GM19395 (cell line): ENCODE data around the gene VSTM5.
"Not testable (repeated sequence)": the region's sequence is repeated elsewhere in the genome, so short reads cannot be mapped to it uniquely, and the experiment has no call there.

Experiments used
- ATAC-seq: cut with Tn5 transposase; IDR thresholded peaks from one replicate; pipeline ENCODE4 v1.9.1; 2021; ENCODE audit warnings: mild to moderate bottlenecking, moderate library complexity; ENCODE audit not compliant: unreplicated experiment

The VSTM5 gene, protein sequence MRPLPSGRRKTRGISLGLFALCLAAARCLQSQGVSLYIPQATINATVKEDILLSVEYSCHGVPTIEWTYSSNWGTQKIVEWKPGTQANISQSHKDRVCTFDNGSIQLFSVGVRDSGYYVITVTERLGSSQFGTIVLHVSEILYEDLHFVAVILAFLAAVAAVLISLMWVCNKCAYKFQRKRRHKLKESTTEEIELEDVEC

DNA sequence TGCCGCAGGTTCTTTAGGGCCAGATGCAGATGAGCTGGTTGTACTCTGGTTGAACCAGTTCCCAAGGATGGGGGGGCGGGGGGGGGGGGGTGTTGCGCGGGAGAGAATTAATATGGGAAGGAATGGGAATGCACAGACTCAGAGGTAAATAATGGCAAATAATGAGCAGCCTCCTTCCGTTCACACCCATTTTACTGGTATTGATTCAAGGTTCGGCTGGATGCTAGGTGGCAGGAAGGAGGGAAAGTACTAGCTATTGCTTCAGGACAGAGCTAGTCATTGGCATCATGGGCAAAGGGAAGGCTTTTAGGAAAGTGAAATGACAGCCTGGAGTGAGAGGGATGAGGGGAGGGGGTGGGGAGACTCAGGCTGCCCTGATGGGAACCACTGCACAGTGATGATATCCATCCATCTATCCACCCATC is at the start of gene VSTM5:
TSS of gene VSTM5 (minus strand) at position 25 of the 425 bp plus-strand sequence. CDS start 116 bp downstream, outside the sequence.
- ATAC-seq: no peak

DNA sequence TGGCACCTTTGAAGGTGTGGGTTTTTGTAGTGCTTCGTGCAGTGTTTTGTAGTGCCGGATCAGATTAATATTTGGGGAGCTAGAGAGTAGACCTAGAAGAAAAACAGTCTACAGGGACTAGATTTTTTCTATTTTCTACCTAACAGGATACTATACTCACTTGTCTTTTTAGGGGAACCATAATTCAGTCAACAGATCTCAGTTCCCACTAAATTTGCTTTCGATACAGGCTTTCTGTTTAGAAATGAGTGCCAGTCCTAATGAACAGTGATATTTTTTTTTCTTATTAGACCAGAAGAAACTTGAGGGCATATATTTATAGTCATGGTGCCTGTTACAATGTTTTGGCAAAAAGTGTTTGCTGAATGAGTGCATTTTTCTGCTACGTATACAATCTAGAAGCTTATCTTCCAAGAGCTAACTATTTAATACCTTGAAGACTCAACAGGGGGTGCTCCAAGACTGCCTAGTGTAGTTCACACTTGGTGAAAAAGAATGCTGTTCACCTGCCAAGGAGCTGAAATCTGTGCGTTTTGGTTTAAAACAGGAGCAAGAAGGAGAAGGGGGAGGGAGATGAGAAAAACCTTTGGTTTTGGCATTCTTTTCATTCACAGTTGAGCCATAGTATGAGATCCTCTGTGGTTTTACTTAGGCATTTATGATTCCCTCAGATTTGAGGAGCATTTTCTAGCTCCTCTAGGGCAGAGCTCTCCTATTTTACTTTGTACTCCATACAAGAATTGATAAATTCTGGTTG is 44.9 kb upstream of the VSTM5 start:
- ATAC-seq: peak; percentile 65

DNA sequence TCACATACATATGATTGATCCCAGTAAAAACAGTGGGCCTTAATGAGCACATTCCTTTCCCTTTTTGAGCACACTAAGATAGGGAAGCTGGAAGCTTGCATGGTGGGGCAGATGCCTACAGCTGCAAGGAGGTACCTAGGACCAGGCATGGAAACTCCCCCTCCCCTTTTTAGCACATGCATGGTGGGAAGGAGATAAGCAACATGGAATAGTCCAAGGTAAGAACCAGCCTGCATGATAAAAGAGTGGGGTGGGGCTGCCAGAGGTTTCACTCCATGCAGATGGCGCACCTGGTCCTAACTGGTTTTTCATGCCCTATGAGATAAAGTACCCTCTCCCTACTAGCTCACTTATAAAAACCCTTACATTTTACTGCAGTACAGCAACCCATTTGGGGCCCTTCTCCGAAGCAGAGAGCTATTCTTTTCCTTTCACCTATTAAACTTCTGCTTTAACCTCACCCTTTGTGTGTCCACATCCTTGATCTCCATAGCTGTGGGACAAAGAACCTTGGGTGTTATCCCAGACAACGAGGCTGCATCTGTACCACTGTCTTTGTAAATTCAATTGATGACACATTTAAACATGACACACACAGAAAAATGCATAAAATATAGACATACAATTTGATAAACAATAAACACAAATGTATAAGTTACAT is 40.1 kb upstream of the VSTM5 start:
- ATAC-seq: no peak

DNA sequence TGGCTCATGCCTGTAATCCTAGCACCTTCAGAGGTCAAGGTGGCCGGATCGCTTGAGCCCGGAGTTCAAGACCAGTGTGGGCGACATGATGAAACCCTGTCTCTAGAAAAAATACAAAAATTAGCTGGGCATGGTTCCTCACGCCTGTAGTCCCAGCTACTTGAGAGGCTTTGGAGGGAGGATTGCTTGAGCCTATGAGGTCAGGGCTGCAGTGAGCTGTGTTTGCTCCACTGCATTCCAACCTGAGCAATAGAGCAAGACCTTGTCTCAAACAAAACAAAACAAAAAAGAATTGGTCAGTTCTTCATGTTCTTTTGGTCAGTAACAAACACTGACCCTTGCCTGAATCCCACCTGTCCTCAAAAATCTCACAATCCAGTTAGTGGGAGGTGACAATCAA is 36.7 kb upstream of the VSTM5 start:
- ATAC-seq: no peak

DNA sequence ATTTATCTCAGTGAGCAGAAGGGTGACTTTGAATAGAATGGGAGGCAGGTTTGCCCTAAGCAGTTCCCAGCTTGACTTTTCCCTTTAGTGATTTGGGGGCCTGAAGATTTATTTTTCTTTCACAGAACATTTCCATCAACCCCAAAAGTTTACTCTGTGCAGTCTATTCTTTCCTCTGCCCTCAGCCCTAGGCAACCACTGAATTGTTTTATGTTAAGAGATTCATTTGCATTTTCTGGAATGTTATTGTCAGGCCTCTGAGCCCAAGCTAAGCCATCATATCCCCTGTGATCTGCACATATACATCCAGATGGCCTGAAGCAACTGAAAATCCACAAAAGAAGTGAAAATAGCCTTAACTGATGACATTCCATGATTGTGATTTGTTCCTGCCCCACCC is 28.7 kb upstream of the VSTM5 start:
- ATAC-seq: not testable (repeated sequence)

DNA sequence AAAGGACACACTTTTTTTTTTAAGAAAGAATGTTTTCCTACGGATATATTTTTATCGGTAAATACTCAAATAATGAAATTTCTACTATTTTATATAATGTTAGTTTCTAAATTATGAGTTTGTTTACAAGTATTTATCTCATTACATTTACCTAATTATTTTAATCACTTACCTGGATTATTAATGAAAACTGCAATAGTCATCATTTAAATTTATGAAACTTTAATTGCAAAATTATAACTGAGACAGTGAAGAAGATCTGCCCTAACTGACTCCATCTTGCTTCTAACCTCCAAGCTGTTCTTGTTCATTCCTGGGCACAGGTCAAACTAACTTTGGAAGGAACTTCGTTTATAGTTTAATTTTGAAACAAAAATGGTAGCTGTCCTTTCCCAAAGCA is 25.2 kb upstream of the VSTM5 start:
- ATAC-seq: no peak

DNA sequence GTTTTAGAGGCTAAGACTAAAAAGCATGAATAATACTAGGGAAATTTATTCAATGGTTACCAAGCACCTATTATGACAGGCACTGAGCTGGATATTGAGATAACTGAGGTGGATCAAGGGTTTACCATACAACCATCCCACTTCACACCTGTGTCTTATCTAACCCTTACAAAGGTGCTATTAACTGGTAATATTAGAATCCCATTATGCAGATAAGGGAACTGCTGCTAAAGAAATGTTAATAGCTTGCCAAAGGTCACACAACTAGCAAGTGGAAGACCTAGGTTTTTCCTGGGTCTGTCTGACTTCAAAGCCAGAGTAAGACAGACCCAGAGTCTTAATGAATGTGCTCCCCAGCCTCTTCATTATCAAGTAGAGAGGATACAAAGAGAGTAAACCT is 21.1 kb upstream of the VSTM5 start:
- ATAC-seq: no peak

DNA sequence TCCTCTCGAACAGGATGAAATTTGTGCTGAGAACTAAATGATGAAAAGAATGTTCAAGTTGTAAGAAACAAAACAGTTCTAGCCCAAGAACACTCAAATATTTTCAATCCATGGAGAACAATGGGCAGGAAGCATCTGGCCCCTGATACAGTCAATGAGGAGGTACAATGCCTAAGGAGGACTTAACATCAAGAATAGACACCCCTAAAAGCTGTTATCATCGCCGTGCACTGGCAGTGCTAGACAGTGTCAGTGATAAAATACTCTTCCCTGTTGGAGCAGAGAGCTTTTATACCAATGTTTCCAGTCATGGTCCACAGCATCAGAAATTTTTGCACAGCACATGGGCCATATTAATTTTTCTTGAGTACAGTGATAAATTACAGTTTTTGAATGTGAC is 20.2 kb upstream of the VSTM5 start:
- ATAC-seq: no peak

DNA sequence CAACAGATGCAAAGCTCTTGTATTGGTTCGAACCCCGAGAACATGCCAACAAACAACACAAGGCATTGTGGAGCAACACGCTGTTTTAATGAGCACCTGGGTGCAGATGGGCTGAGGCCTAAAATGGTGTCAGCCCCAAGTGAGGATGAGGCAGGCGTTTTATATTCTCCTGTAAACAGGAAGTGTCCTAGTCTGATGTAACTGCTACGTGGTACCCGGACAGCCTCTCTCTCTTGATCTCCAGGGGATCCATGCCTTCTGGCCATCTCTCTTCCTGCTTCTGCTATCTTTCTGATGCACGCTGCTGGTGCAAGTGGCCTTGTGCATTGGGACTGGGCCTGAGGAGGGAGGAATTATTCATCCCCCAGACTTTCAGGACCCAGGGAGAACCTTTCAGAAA is 19.4 kb upstream of the VSTM5 start:
- ATAC-seq: no peak

DNA sequence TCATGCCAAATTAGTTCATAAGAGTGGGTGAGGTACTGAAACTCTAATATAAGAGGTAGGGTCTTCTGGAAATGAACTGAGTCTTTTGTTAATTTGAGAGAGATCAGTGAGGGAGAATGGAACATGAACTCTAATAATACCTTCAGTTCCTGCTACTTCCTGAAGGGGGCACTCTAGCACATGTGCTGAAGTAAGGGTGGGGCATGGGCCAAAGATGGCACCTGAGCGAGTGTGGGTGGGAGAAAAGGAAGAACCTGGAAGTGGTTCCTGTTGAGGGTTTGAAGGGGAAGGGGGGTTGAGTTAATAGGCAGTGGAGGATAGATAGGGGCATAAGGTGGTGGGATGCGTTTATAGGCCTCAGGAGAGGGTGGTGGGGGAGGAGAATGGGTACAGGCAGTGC is 18.0 kb upstream of the VSTM5 start:
- ATAC-seq: not testable (repeated sequence)

DNA sequence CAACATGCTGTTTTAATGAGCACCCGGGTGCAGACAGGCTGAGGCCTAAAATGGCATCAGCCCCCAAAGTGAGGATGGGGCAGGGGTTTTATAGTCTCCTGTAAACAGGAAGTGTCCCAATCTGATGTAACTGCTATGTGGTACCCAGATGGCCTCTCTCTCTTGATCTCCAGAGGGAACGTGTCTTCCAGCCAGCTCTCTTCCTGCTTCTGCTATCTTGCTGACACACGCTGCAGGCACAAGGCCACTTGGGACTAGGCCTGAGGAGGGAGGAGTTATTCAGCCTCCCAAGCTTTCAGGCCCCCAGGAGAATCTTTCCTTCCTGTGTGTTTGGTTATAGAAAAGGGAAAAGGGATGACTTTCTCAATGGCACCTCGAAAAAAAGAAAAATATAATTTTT is 11.4 kb upstream of the VSTM5 start:
- ATAC-seq: no peak

DNA sequence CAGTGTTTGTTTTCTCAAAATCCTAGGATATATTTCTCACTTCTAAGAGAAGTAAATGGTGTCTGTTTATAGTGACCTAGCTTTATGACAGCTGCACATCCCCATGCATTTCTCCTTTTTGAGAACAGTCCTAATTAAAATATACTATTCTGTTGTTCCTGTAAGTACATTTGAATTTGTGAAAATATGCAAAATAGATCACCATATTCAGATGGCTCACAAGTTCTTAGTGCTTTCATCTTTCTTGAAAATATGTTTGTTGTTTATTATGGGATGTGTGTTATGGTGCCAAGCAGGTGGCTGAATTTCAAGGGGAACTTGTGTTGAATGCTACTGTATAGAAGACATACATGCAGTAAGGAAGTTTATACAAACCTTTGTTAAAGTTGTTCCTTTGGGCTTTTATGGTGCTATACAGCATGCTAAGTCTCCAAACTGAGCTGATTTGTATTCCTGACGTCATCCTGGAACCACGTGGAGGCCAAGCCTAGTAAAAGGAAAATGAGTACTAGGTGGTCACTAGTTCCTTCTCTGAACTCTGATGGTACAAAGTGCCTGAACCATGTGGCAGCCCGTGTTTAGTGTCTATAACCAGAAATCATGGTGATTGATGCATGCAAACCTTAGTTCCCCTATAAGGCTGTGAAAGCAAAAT is 7.8 kb upstream of the VSTM5 start:
- ATAC-seq: no peak

DNA sequence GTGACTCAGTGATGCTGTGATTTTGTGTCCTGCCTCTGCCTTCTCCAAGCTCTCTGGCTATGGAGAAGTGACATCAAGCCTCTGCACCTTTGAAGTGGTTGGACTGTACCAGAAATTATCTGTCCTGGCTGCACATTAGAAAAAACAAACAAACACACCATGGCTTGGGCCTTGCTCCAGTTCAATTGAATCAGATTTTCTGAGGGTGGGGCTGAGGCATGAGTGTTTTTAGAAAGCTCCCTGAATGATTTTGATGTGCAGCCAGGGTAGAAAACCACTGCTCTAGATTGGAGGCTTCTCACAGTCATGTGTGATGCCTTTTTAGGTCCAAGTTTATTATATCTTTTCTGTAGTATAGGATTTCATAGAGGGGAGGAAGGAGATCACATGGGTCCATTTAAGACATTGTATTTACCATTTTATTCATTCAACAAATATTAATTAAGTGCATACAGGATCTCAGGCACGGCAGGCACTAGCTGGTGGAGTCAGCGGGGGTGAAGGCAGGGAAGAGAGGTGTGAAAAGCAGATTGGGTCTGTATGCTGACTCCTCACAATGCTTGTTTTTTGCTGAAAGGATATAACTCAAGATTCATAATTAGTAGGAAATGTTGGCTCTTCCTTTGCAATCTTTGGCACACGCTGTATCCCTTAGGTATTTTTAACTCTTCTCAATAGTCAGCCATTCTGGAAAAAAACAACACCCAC is 7.1 kb upstream of the VSTM5 start:
- no peak for ATAC-seq

DNA sequence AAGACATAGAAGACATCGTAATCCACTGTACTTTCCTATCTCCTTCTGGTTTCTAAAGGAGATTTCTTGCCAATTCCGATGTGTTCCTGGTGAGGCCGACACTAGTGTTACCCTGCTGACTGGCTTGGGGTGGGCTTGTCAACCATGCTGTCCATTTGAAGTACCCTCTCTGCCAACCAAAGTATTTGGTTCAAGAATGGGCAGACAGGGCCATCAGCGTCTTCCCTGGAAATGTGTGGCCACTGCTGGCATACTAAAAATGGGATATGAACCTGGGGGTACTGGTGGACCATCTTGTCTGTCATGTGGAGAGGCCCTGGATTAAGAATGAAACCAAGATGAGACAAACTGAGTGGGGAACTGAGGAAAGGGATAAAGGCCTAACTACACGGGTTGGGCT is 1.8 kb upstream of the VSTM5 start:
- no peak for ATAC-seq

DNA sequence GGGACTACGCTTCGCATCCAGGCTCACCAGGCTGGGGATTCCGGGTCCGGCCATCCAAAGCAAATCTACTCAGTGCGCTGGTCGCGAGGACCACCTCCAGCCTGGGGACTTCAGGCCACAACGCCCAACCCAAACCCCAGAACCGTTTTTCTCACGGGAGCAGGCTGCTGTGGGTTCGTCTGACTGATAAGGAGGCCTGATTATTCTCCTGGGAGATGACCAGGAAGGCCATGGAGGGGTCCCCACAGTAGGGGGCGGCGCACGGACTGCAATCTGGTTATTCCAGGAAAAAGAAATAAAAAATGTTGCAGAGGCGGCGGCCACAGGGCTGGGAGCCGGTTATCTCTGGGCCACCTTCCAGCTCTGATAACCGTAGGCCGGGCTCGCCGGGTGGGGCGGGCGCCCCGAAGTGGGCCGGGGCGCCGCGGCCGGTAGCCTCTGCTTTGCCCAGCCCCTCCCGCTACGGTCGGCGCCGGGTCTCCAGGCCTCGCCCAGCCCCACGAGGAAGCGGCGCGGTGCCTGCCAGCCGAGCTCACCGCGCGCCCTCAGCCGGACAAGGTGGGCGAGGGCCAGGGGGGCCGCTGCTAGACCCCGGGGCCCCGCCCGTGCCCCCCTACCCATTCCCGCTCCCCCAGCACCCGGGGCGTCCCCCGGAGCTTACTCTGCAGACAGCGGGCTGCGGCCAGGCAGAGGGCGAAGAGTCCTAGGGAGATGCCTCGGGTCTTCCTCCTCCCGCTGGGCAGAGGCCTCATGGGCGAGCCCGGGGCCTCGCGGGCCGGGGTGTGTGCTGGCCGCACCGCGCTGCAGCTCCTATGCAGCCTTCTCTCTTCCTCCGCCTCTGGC is 446 bp downstream of the VSTM5 start:
- no peak for ATAC-seq

DNA sequence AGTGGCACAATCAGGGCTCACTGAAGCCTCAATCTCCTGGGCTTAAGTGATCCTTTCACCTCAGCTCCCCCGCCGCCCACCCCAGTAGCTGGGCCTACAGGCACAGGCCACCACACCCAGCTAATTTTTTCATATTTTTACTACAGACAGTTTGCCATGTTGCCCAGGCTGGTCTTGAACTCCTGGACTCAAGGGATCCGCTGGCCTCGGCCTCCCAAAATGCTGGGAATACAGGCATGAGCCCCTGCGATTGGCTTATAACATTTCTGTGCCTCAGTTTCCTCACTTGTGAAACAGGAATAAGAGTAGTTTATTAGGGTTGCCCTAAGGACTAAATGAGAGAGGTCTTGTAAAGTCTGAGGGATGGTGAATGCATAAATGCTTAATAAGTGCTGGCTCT is 1.2 kb downstream of the VSTM5 start:
- no peak for ATAC-seq

DNA sequence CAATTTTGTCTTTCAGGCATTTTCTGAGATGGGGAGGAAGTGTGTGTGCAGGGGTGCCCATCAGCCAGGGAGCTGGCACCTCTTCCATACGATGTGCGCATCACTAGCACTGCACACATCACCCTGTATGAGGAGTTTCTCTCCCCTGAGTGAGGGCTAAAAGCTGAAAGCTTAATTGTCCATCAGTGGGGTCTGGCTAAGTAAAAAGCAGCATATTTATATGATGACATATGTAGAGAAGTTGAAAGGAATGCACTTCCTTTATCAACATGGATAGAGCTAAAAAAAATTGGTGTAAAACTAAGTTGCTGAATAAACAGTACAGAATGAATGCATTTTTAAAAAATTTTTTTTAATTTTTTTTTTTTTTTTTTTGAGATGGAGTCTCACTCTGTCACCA is 4.0 kb downstream of the VSTM5 start:
- ATAC-seq: no peak

DNA sequence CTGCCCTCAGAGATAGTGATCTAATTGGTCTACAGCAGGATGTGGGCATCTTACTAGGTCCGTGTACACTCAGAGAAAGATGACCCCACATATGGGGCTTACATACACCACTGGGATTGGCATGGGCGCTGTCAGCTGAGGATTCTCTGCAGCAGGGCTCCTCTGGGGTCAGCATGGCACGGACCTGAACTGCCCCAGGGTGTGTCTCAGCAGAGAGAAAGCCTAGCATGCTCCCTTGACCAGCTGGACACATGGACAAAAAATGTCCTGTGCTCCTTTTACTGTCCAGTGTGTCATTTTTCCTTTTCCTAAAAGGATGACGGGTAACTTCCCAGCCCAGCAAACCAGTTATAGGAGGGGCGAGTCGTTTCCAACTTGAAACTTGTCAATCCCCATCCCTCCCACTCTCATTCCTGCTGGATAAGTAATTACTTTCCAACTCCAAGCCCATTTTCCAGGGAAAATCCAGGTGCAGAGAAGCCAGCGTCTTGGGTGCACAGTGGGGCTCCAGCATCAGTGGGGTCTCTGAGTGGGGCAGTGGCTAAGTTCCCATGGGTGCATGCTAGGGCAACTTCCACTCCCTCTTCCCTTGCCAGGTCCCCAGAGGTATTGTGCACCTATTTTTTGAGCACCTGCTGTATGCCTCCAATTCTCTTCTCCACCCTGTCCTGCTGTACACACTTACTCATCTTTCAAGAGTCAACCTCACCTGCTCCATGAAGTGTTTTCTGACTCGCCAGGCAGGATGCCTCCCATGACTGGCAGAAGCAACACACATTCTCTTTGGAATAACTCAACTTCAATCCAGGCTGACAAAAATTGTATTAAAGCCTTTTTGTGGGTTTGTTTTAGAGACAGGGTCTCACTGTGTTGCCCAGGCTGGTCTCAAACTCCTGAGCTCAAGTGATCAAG is 5.0 kb downstream of the VSTM5 start:
- no peak for ATAC-seq

DNA sequence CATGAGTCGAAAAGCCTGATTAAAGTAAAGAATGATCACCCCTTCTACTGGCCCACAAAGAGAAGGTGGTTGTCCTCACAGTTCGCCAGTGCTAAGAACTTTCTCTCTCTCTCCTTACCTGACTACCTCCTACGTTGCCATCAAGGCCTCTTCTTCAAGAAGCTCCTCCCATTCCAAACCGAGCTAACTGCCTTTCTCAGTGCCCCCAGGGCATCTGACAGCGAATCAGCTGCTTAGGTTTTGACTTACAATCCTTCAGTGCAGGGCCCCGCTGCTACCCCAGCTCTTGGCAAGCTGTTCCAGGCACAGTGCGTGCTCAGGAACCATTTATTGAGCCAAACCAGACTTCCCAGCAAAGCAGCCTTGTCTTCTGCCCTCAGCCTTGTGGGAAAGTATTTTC is 5.8 kb downstream of the VSTM5 start:
- ATAC-seq: no peak
